K562 (cell line): ENCODE measurements around the gene AKT1S1. TPM values are rescaled to one million over a fixed set of nuclear protein-coding genes. Genes with fewer than 3 reads are reported as not detected.

Experiments used
- ATAC-seq: fragments of 200-7000 bp; cut with Tn5 transposase; 3 replicates; pipeline ENCODE4 v1.9.1; 2020; ENCODE audit warnings: moderate library complexity
- BruUV-seq: library from RNA; stranded (reverse); fragments of 400-500 nt; replicated peaks from 2 replicates; lab custom pipeline; 2021; lab: Mats Ljungman, UMichigan
- CTCF ChIA-PET: fragments of 300-600 bp; formaldehyde crosslinking; extraction: SDS; loops from one replicate; lab custom pipeline; 2021; ENCODE audit warnings: low intra/inter-chr PET ratio; lab: Yijun Ruan, JAX
- POLR2A ChIA-PET: fragments of 300-600, 350-650 bp; sonication (Branson Sonifier 250); formaldehyde crosslinking; extraction: SDS; loops from one replicate; lab custom pipeline; 2021; ENCODE audit warnings: antibody characterized with exemption, inconsistent platforms; lab: Yijun Ruan, JAX
- DNase-seq, 4 experiments: peaks; one replicate each; pipeline versions ENCODE4 v3.0.0 to v3.0.0-alpha.2; 2011 to 2018; ENCODE audit warnings: low spot score in 3 of 4, mixed read lengths in 3 of 4; ENCODE audit errors: extremely low read depth in 1 of 4
- FAIRE-seq: peaks from 2 replicates; lab custom pipeline; 2011; peaks lifted over from hg19 to GRCh38; lab: Jason Lieb, UNC
- H2AFZ ChIP-seq: 2 replicates; pipeline ENCODE4 v1.6.0; 2011; ENCODE audit warnings: low read depth, low read length, control low read depth, inconsistent platforms
- H3K27ac ChIP-seq: fragments of 200-600 bp; 3 replicates; pipeline ENCODE4 v1.8.0; 2011; ENCODE audit warnings: low read depth, mild to moderate bottlenecking, control low read depth, inconsistent platforms, low read length, moderate library complexity, mixed read lengths; ENCODE audit errors: extremely low read depth
- H3K27me3 ChIP-seq, 2 experiments: fragments of 300-600 bp in 1 of 2; 2 replicates in 1 of 2; 3 replicates in 1 of 2; pipeline versions ENCODE4 v1.6.0 to v1.8.0; 2011; ENCODE audit warnings: inconsistent platforms in 2 of 2, low read length in 2 of 2, mild to moderate bottlenecking in 1 of 2, mixed read lengths in 1 of 2, moderate library complexity in 1 of 2; ENCODE audit not compliant: control insufficient read depth in 2 of 2, insufficient read depth in 2 of 2
- H3K36me3 ChIP-seq: fragments of 300-600 bp; 3 replicates; pipeline ENCODE4 v1.8.0; 2011; ENCODE audit warnings: mild to moderate bottlenecking, low read length, inconsistent platforms; ENCODE audit not compliant: control insufficient read depth, insufficient read depth
- H3K4me1 ChIP-seq, 2 experiments: fragments of 200-600 bp in 1 of 2; replicated peaks in 1 of 2; 2 replicates in 1 of 2; 3 replicates in 1 of 2; pipeline versions ENCODE4 v1.5.1 to v1.8.0; 2011; ENCODE audit warnings: inconsistent platforms in 2 of 2, low read length in 2 of 2, mild to moderate bottlenecking in 1 of 2, mixed read lengths in 1 of 2, moderate library complexity in 1 of 2; ENCODE audit not compliant: control insufficient read depth in 2 of 2, insufficient read depth in 2 of 2
- H3K4me2 ChIP-seq: 2 replicates; pipeline ENCODE4 v1.6.1; 2011; ENCODE audit warnings: low read length, control low read depth, inconsistent platforms, mixed read lengths; ENCODE audit not compliant: insufficient read depth
- H3K4me3 ChIP-seq: fragments of 200-600 bp; sonication (generic), shearing (Covaris generic); 2 replicates; pipeline ENCODE4 v1.5.1; 2016; ENCODE audit warnings: control low read depth, inconsistent platforms
- H3K79me2 ChIP-seq: fragments of 200-600 bp; 3 replicates; pipeline ENCODE4 v1.8.0; 2011; ENCODE audit warnings: low read length, inconsistent platforms; ENCODE audit not compliant: control insufficient read depth, insufficient read depth
- H3K9ac ChIP-seq, 2 experiments: 2 replicates each; pipeline versions ENCODE4 v1.6.0 to v1.6.1; 2011; ENCODE audit warnings: low read depth in 2 of 2, low read length in 2 of 2, control low read depth in 1 of 2, inconsistent platforms in 1 of 2, mild to moderate bottlenecking in 1 of 2, mixed read lengths in 1 of 2; ENCODE audit not compliant: insufficient read depth in 1 of 2
- H3K9me1 ChIP-seq: one replicate; pipeline ENCODE4 v1.6.0; 2011; ENCODE audit warnings: inconsistent platforms, mild to moderate bottlenecking, low read length, moderate library complexity; ENCODE audit not compliant: control insufficient read depth, insufficient read depth
- H3K9me3 ChIP-seq: replicated peaks from 2 replicates; pipeline ENCODE4 v1.5.1; 2011; ENCODE audit warnings: low read depth, low read length, inconsistent platforms; ENCODE audit not compliant: control insufficient read depth, insufficient read depth
- H4K20me1 ChIP-seq: replicated peaks from 2 replicates; pipeline ENCODE4 v1.6.1; 2011; ENCODE audit warnings: low read length, inconsistent platforms, mixed read lengths; ENCODE audit not compliant: control insufficient read depth, insufficient read depth
- C11orf30 ChIP-seq: fragments of 450-650 bp; IDR thresholded peaks from 2 replicates; pipeline ENCODE4 v1.6.1; 2016; ENCODE audit warnings: low read depth, mild to moderate bottlenecking
- EWSR1 ChIP-seq: fragments of 450-650 bp; IDR thresholded peaks from 2 replicates; pipeline ENCODE4 v1.6.1; 2018; ENCODE audit warnings: borderline replicate concordance, mild to moderate bottlenecking, low read depth, moderate library complexity; ENCODE audit not compliant: partially characterized antibody
- GABPB2 ChIP-seq: fragments of 250-450 bp; sonication (Bioruptor Pico); conservative IDR thresholded peaks from 2 replicates; pipeline ENCODE4 v1.5.1; 2021; ENCODE audit warnings: mild to moderate bottlenecking
- HNRNPK ChIP-seq: fragments of 200-400 bp; formaldehyde crosslinking; IDR thresholded peaks from one replicate; pipeline ENCODE4 v1.6.1; 2018; ENCODE audit warnings: mild to moderate bottlenecking, low read depth, low read length; ENCODE audit not compliant: poor library complexity, severe bottlenecking
- LCOR ChIP-seq: sonication (generic); formaldehyde crosslinking; IDR thresholded peaks from 2 replicates; pipeline ENCODE4 v1.8.0; 2022; ENCODE audit warnings: mild to moderate bottlenecking, missing genetic modification reagents
- MAFF ChIP-seq: IDR thresholded peaks from 2 replicates; pipeline ENCODE4 v1.6.1; 2012; ENCODE audit warnings: low read length, improper control_type of control experiment
- MAFG ChIP-seq: fragments of 450-650 bp; conservative IDR thresholded peaks from 2 replicates; pipeline ENCODE4 v1.6.1; 2016; ENCODE audit warnings: missing genetic modification characterization, missing compliant biosample characterization
- MAX ChIP-seq: sonication (generic); formaldehyde crosslinking; IDR thresholded peaks from 2 replicates; pipeline ENCODE4 v1.9.0; 2022; ENCODE audit warnings: mild to moderate bottlenecking, missing genetic modification reagents
- MAZ ChIP-seq, 2 experiments: fragments of 450-650 bp in 1 of 2; sonication (generic) in 1 of 2; formaldehyde crosslinking; IDR thresholded peaks in 1 of 2; conservative IDR thresholded peaks in 1 of 2; 2 replicates each; pipeline versions ENCODE4 v1.4.0 to v1.5.0; 2020; ENCODE audit warnings: mild to moderate bottlenecking in 1 of 2, missing genetic modification reagents in 1 of 2
- NFE2 ChIP-seq: IDR thresholded peaks from 2 replicates; pipeline ENCODE4 v1.6.1; 2014; ENCODE audit warnings: antibody characterized with exemption, low read depth
- PHB2 ChIP-seq: fragments of 450-650 bp; IDR thresholded peaks from 2 replicates; pipeline ENCODE4 v1.6.1; 2017; ENCODE audit warnings: low read depth
- PTRF ChIP-seq: fragments of 450-650 bp; IDR thresholded peaks from 2 replicates; pipeline ENCODE4 v1.6.1; 2016; ENCODE audit warnings: mild to moderate bottlenecking, missing genetic modification characterization, missing compliant biosample characterization
- ZNF316 ChIP-seq: fragments of 450-650 bp; IDR thresholded peaks from 2 replicates; pipeline ENCODE4 v1.6.1; 2016
- ZNF717 ChIP-seq: fragments of 250-450 bp; sonication (Bioruptor Pico); IDR thresholded peaks from 2 replicates; pipeline ENCODE4 v1.5.0; 2021
- WGBS: fragments of 100-300 bp; shearing (Covaris generic); methylation state at CpG from one replicate; pipeline ENCODE4 v1.1.6; 2016; ENCODE audit warnings: low coverage, mixed read lengths; ENCODE audit not compliant: insufficient coverage; ENCODE audit errors: missing lambda C conversion rate; 5-methylcytosine and 5-hydroxymethylcytosine counted together
- in situ Hi-C: fragments of 300-500 bp; cut with MboI; formaldehyde crosslinking; loops from 4 replicates; pipeline ENCODE4 v1.15.0; 2018; ENCODE audit warnings: inconsistent platforms, mixed read lengths
- intact Hi-C: fragments of 100-400 bp; cut with micrococcal nuclease; formaldehyde crosslinking; loops from 2 replicates; pipeline ENCODE4 v1.14.2; 2022
- polyA plus RNA-seq, 8 experiments: library from polyadenylated mRNA; depleted of rRNA in 4 of 8; stranded (reverse) in 5 of 8; unstranded in 3 of 8; fragments of >200 nt; fragmentation: Nextera tagmentation in 2 of 8; fragmentation: Illumina TruSeq in 1 of 8; extraction: Ambion mirVana in 2 of 8; extraction: Trizol in 1 of 8; gene quantifications; 2 replicates each; pipeline versions ENCODE4 v1.2.1 to v1.2.3, GENCODE V29; 2011 to 2014; ENCODE audit warnings: inconsistent platforms in 1 of 8, missing spikeins in 1 of 8
- total RNA-seq, 7 experiments: library from RNA; depleted of rRNA in 6 of 7; stranded (reverse); fragments of >200 nt in 6 of 7; fragmentation: Illumina TruSeq in 2 of 7; extraction: Trizol in 2 of 7; gene quantifications; 2 replicates each; pipeline versions ENCODE4 v1.2.1 to v1.2.3, GENCODE V29; 2011 to 2021; ENCODE audit warnings: low replicate concordance in 1 of 7

AKT1S1 gene
- total and polyA plus RNA-seq, 9 of the 15 experiments (the other 6 are each of a cell fraction or from before 2014, with no cell fraction given) = 1.2 to 50.3 (median 17.1) TPM

- Histone ChIP-seq H3K4me1 (peaks cover 12 to 67% of the 10 kb centered on the region in 2 experiments), H3K9me1 (no peaks in the 10 kb centered on the region), H3K79me2 (no peaks in the 10 kb centered on the region), H3K9ac (peak overlapping the region in 1 of 2 experiments; percentile 77; a peak in 2 of 4 replicates), H3K4me2 (no peak overlapping the region), H4K20me1 (no peaks in the 10 kb centered on the region), H3K27me3 (no peaks in the 10 kb centered on the region), H3K36me3 (peaks cover 49% of the 10 kb centered on the region), H3K27ac (no peak overlapping the region; the same call in 1 of the 3 replicates), H3K4me3 (no peak overlapping the region), H3K9me3 (no peaks in the 10 kb centered on the region), H2AFZ (no peak overlapping the region)
- CTCF ChIA-PET = no interaction called here
- no peak for DNase-seq
- FAIRE-seq = no peak
- TF ChIP-seq NFE2 = peak; percentile 66
- peak; percentile 79 for TF ChIP-seq ZNF316
- no peak for TF ChIP-seq MAX
- no peak for TF ChIP-seq GABPB2 (CRISPR knock-in tag)
- no peak for TF ChIP-seq ZNF717 (CRISPR knock-in tag)
- TF ChIP-seq PHB2 = no peak
- TF ChIP-seq MAFF = peak; percentile 24; the same call in 1 of the 2 replicates
- TF ChIP-seq HNRNPK = no peak
- TF ChIP-seq PTRF (tag) = no peak
- peak; percentile 48 for TF ChIP-seq MAFG (tag)
- no peak for TF ChIP-seq LCOR (CRISPR knock-in tag)
- no peak for TF ChIP-seq EWSR1
- no peak for TF ChIP-seq MAZ (CRISPR knock-in tag; conservative IDR thresholded peaks at IDR 0.05 in 1 of 2, IDR thresholded peaks at IDR 0.05 in 1 of 2)
- TF ChIP-seq C11orf30 = peak; percentile 61
- intact Hi-C loops = no loop called here
- 61% methylated on average over 3 of the region's 3 CpGs for WGBS
- in situ Hi-C loops = no loop called here
- POLR2A ChIA-PET = interaction anchor here (0.6 kb wide), 1 partner anchor 25 kb away, joined by 3 read pairs; no protein-coding TSS in a partner anchor
- BruUV-seq = no TSS peak
- ATAC-seq = no peak
Measured at GRCh38 chr19:49884760-49885159, 7.6 kb upstream of the AKT1S1 start.
